Activated CD8-positive, alpha-beta memory T cell treated with anti-CD3 and anti-CD28 coated beads for 48 hours (primary cell): Measurements from ENCODE around the gene TMEM207.
A peak's percentile ranks its signal among the peaks of the same experiment; 100 is the strongest.
"Not testable (repeated sequence)": the region's sequence is repeated elsewhere in the genome, so short reads cannot be mapped to it uniquely, and the experiment has no call there.

ENCODE experiments used
- DNase-seq, 3 experiments: peaks; one replicate each; pipeline ENCODE4 v3.0.0-alpha.2; 2020; ENCODE audit warnings: low read depth in 2 of 3, low spot score in 2 of 3

The TMEM207 gene

DNA sequence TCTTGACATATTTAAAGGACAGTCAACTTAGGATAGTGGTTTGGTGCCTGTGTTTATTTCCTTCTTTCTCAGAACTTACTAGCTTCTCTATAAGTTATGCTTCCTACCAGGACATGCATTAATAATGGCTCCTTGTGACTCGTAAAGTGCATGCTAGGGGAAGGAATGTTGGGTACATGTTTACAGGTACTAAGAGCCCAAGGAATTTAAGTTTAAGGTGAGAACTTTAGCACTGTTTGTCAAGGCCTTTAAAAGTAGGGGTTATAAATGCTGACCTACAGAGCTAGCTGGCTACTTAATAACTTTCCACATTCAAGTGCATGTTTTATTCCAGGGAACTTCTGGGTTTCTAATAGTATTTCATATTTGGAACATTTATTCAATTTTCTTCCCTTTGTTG lies at the start of gene TMEM207:
Gene TMEM207 (minus strand): TSS at position 101 of the 400 bp plus-strand sequence. CDS start 92 bp downstream, at position 9.
- no peak for DNase-seq

DNA sequence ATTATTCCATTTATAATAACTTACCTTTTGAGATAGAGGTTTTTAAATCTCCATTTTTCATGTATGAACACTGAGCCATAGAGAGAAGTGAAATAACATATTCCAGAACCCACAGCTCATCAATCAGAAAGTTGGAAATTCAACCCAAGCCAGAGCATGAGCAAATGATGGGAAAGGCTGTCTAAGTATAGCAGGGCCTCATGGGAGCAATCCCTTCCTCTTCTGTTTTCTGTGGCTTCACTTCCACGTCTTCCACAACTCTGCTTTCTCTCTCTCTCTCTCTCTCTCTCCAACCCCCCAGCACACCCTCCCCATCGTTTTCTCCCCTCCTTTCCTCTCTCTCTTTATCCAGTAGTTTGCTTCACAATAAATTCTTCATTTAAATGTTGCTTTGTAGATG lies 49.4 kb upstream of the TMEM207 start:
- no peak for DNase-seq

DNA sequence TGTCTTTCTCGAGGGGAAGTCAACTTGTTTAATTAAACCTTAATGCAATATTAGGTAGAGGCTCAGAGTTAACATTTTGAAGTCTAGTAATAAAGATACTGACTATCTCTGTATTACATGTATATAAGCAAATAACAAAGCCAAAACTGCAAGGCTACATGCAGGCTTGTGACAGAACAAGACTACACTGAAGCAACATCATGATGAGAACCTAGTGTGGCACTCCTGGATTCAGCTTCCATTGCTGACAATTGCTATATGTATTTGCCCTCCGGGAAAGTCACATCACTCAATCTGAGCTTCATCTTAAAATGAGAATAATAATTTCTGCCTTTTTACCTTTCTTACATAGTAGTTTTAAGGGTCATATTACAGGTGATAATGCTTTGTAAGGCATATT lies 48.6 kb upstream of the TMEM207 start:
- DNase-seq, result no peak

DNA sequence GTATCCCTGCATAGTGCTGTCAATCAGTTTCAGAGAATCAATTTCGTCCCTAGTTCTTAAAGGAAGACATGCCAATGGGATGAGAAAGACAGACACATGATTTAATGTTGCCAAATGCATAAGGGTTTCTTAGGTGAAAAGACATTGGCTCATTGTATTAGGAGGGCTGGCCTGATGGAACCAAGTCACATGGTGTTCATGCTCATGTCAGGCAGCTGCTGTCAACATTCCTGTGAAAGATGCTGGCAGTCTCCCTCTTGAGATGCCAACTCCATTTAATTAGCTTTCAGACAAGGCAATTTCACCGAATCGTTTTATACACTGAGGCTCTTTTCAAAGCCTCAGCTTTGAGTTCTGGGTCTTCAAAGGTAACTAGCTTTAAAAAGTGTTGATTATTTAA lies 48.1 kb upstream of the TMEM207 start:
- DNase-seq, result no peak

DNA sequence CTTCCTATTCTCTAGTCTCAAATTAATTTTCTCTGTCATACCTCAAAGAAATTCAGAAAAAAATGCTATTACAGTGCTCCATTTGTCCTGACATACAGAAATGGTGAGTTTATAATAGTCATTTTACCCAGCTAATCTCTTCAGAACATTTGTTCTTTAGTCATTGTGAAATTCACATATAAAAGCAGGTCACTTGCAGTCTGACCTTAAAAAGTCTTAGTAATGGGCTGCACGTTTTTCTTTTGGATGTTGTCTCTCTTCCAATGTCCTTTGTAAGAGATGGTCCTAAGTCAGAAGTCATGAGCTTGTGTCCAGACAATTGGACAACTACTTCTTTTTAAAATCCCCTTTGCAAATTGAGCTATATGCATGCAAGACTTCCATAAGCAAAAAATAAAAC lies 47.2 kb upstream of the TMEM207 start:
- no peak for DNase-seq

DNA sequence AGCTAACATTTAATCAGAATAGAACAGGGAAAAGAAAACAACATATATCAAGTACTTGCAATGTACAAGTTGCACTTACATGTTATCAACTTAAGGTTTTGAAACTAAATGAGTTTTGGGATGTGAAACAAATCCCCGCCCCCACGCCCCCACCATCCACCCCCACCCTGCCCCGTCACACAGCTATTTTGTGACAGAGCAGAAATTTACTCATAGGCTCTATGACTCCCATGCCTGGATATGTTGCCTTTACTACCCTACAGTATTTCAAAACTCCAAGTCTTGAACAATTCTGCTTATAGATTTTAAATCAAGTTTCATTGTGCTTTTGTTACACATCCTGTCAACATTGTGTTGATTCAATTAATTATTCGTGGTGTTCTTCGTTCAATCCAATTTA lies 46.1 kb upstream of the TMEM207 start:
- DNase-seq, result no peak

DNA sequence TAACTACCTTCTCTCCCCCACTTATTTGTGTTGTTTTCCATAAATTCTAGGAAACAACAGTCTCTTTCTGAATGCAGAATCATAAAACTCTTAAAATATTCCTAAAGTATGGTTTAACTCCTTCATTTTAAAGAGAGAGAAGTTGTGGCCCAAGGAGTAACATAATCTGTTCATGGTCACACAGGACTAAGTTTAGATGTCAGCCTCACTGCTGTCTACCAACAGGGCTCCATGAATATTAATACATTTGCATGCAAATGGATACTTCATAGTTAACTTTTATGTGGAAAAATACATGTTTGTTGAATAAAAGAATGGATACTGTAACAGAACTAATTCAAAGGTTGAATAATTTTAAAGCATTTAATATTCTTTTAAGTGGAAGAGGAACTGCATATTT lies 45.7 kb upstream of the TMEM207 start:
- no peak for DNase-seq

DNA sequence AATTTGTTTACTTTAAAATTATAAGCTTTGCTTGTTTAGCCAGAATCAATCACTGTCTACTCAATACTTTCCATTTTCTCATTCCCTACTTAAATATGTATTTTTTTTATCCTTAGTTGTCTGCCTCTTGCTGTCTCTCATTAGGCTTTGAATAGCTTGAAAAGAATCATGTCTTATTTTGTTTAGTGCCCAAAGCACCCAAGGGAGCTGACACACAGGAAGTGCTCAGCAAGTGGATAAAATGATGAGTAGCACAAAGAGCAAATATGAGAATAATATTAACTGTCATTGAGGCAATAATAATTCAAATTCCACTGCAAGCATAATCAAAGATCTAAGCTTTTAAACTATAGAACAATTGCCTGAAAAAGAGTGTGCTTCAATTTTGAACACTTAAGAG lies 45.2 kb upstream of the TMEM207 start:
- no peak for DNase-seq

DNA sequence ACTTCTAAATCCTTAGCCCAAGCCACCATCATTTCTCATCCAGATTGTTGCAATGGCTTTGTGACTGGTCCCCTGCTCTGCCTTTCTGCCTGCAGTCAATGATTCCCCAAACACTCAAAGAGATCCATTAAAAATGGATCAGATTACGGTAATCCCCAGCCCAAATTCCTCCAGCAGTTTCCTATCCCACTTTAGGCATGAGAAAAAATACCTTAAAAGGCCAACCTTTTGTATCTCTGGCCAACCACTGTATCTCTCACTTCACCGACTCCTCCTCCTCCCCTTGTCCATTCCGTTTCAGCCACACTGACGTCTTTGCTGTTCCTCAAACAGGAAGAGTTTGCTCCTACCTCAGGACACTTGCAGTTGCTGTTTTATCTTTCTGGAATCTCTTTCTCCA lies 43.3 kb upstream of the TMEM207 start:
- no peak for DNase-seq

DNA sequence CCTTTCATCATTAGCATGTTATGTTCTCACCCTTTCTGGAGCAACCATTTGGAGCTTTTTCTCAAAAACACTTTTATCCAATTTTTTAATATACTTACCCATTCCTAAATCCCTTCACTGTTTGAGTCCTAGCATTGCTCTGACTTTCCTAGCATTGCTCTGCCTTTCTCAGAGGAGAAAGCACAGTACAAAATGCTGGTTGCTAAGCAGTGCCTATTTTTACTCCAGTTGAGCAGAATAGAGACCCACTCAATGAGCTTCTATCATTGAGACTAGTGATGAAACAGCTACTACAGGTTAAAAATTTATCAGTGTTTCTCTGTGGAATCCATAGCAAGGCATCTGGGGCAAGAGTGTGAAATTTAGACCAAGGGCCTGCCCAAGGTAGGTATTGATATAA lies 42.4 kb upstream of the TMEM207 start:
- DNase-seq, result no peak

DNA sequence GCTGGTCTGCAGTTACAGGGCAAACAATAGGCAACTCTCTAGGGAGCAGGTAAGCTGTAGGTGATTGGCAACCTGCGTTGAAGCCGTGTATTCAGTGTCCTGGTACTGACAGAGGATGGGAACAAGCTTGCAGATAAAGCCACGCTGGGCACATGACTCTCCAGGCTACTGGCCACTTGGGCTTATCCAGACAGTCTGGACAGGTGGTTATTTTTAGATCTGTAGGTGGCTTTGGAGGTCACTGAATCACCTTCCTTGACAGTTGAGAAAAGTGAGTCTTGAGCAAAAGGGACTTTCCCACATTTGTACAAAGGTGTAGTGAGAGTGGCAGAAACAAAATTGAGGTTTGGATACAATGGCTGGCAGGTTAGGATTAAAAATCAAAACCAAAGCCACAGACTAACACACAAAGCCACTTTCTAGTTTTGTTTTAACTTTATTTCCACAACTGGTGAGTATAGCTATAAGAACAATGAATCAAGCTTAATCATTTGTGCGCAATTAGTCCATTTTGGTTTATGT lies 41.9 kb upstream of the TMEM207 start:
- DNase-seq, result peak in 1 of 3 experiments; percentile 6

DNA sequence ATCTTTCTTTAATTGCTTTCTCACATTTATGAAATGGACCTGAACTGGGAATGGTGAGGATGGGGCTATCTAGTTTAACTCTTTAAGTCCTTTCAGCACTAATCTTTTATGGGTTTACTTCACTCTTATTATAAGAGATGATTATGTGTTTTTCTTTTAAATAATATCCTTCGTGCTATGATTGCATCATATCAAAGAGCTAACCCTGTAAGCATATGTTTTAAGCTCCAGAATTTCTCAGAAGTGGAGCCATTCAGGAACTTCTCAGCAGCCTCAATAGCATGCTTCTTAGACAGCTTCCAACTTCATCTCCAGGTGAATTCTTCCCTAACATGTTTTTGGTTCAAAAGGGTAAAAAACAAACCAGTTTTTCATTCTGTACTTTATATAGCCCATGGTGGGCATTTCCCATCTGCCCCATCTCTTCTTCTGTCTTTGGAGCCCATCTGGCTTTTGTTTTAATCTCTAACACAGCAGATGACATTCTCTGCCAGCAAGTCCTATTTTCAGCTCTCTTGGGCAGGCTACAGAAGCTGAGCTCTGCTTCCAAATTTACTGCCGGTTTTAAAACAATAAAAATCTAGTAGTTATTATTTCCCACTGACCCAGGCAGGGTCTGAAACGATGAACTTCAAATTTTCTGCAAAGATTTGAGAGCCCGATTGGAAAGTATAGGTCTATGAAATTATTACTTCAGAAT lies 37.4 kb upstream of the TMEM207 start:
- DNase-seq, result no peak

DNA sequence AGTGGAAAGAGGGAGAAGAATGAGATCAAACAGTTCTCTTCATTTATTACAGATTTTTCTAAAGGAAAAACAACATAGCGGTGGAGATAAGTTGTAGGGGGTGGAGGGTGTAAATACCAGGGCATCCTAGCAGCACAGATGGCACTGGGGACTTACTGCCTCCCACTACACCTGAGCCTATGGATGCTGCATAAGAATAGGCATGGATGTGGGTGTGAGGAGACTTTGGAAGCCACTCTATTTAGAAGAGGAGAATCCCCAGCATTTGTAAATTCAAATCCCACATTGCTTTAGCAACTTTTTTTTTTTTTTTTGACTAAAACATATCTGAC lies 36.8 kb upstream of the TMEM207 start:
- DNase-seq, result no peak

DNA sequence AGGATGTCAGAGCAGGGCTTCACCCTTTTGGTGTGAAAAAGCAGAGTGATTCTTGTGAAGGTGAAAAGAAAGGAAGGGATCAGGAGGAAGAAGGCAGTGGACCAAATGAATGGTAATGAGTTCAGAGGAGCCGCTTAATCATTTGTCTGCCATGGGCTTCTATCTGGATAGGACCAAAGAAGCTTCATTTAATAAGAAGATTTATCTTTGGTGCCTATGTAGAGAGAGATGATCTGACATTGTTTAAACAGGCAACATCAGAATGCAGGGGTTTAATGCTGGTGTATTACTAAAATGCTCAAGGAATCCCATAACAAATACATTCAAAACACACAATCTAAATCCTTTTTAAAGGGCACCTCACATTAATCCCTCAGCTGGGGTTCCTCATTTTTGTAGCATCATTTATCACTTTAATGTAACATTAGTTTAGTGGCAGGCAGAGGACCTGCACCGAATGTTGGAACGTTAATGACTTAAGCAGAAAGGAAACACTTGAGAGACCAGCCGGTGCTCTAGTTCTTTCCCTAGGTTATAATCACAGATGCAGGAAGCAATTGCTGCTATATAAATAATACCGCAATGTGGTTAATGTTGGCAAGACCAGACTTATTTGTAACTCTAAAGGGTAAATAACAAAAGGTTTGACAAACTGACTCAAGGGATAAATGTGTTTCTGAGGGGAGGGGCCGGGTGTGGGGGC lies 36.3 kb upstream of the TMEM207 start:
- DNase-seq, result no peak

DNA sequence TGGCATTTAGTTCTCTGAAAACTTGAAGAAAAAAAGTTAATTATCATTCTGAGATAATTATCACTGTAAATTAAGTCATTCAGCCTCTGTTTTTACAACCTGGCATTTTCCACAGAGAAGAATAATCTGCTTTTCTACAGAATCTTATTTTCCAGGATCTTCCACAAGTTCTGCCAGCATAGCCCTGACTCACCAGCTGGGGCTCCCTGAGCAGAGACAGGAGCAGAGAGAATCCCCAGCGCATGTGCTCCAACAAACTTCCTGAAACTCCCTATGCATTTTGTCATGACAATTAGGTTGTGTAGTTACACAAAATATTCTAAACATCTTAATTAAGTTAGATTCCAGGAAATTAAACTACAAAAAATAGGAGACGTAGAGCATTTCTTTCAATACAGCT lies 32.1 kb upstream of the TMEM207 start:
- DNase-seq, result no peak

DNA sequence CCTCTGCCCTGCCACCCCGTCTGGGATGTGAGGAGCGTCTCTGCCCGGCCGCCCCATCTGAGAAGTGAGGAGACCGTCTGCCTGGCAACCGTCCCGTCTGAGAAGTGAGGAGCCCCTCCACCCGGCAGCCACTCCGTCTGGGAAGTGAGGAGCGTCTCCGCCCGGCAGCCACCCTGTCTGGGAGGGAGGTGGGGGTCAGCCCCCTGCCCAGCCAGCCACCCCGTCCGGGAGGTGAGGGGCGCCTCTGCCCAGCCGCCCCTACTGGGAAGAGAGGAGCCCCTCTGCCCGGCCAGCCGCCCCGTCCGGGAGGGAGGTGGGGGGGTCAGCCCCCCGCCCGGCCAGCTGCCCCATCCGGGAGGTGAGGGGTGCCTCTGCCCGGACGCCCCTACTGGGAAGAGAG lies 23.6 kb upstream of the TMEM207 start:
- DNase-seq, result not testable (repeated sequence)

DNA sequence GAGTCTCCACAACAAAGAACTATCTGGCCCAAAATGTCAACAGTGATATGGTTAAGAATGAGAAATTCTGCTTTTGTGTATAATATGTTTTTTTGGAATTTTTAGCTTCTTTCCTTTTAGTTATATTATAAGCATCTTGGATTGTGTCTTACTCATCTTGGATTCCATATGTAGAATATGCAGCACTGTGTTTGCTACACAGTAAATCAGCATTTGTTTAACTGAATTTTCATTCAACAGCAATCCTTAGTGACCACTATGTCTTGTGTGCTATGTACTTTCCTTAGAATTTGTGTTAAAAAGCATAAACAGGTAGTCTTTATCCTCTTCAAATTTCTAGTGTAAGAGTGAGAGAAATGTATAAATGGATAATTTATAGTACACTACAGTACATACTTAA lies 18.2 kb upstream of the TMEM207 start:
- no peak for DNase-seq

DNA sequence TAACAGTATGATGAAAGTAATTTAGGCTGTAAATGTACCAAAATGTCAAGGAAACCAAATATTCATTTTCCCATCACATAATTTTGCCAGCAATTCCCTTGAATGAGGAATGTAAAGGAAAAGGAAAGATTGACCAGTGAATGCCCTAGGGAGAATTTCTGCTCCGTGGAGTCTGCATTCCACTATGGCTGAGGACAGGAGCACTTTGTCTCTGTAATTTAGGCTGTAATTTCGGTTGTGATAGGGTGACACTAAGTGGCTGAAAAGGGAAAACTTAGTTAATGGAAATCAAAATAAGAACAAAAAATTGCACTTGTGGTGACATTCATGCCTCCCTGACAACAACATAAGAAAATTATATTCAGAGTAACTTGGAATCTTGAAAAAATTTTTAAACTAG lies 8.3 kb upstream of the TMEM207 start:
- no peak for DNase-seq

DNA sequence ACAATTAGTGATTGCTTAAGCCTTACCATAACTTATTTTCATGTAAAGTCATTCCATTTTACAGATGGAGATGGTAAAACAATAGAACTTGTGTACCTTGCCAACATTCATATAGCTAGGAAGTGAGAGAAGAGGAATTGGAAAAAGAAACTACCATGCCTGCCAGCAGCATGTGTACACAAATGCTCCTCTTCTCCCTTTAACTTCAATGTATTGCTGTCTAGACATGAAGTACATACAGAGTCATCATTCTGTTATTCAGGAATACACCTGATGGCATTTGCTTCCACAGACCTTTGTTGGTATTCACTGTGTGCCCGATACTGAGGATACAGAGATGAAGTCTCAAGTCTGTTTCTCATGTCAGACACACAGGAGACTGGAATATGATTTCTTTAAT lies 7.1 kb upstream of the TMEM207 start:
- DNase-seq, result no peak

DNA sequence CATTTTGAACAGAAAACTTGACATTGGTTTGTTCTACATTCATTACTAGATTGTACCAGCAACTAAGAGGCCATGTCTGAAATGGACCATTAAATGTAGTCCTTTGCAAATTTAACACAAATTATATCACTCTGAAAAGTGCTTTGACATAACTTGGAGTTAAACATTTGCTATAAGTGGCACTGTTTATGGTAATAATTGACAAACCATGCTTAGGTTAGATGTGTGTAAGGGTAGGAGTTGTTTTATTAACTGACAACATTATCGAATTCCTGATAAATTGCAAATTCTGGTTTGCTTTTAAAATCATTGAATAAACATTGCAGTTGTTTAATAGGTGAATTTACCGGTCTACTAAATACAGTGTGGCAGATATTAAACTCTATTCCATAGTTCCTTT lies 6.1 kb upstream of the TMEM207 start:
- no peak for DNase-seq

DNA sequence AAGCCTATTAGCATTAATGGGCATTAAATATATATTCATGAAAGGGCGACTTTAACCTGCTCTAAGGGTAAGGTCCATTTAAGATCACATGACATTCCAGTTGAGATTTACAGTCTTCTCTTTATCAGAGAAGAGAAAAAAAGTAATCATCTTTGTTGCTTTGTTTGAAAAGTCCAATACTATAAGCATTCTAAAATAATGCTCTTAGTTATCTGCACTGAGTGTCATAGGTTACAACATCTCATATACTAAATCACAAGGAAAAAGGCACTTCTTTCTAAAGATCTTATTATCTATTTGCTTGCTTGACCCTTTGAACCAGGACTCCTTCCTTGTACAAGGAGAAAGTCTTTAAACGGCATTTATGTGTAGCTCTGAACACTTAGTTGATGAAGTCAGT lies 1.4 kb downstream of the TMEM207 start:
- DNase-seq, result no peak

DNA sequence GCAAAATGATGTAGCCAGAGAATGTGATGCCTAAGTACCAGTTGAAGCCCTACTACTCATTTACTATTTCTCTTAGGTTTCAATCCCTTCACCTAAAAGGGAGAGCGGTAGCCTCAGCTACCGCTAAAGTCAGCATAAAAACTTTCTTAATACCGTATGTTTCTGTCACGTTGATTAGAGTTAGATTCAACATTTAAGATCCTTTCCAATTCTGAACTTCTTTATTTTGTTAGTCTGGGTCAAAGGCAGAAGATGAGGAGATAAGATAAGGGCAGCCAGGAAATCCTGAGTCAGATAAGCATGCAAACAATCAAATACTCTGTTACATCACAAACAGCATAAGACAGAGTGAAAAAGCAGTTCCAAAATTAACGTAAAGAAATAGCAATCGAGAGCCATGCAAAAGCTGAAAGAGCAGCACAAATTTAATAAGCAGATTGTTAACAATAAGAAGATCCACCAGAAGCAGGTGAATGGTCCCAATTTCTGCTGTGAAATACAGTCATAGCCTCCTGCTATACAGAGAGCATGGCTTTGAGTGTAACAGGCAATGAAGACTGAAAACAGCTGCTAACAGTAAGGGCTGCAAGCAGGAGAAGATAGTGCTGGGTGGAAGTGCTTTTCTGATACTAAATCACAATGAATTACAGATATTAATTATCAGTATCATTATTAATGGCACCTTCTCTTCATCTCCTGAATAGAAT lies 3.0 kb downstream of the TMEM207 start:
- DNase-seq, result no peak
